Body of pancreas (tissue), 4 donors: ENCODE data around the gene GPX6. TPM values are rescaled to one million over a fixed set of nuclear protein-coding genes. Genes with fewer than 3 reads are reported as not detected.

Experiments
- ATAC-seq: fragments of 150-250 bp; one replicate; pipeline ENCODE4 v1.9.1; 2016
- DNase-seq, 4 donors: peaks; one replicate each; pipeline ENCODE4 v3.0.0-alpha.2; 2019
- H3K27ac ChIP-seq, 4 donors: fragments of 200-600 bp; sonication (generic); 1 replicate in 3 of 4; 2 replicates in 1 of 4; pipeline versions ENCODE4 v1.5.1 to v1.6.1; 2016 to 2019; ENCODE audit warnings: mild to moderate bottlenecking in 1 of 4, mixed read lengths in 1 of 4, moderate library complexity in 1 of 4
- H3K27me3 ChIP-seq, 2 donors: fragments of 200-600 bp; sonication (generic); one replicate each; pipeline ENCODE4 v1.6.0; 2016; ENCODE audit warnings: mild to moderate bottlenecking in 1 of 2
- H3K36me3 ChIP-seq, 2 donors: fragments of 200-600 bp; sonication (generic); replicated peaks in 1 of 2; 2 replicates each; pipeline ENCODE4 v1.5.1; 2016; ENCODE audit warnings: low read depth in 2 of 2; ENCODE audit not compliant: insufficient read depth in 1 of 2
- H3K4me1 ChIP-seq: fragments of 200-600 bp; sonication (generic); one replicate; pipeline ENCODE4 v1.6.0; 2016
- H3K4me3 ChIP-seq, 2 donors: fragments of 200-600 bp; sonication (generic); 1 replicate in 1 of 2; 2 replicates in 1 of 2; pipeline ENCODE4 v1.5.1; 2016 to 2019
- H3K9me3 ChIP-seq, 3 donors: fragments of 200-600 bp; sonication (generic); 1 replicate in 2 of 3; 2 replicates in 1 of 3; pipeline ENCODE4 v1.5.1; 2016
- POLR2A ChIP-seq, 3 donors: fragments of 450-650 bp; IDR thresholded peaks; one replicate each; pipeline ENCODE4 v1.6.1; 2016; ENCODE audit warnings: antibody characterized with exemption in 3 of 3, mild to moderate bottlenecking in 2 of 3
- WGBS, 2 donors: methylation state at CpG; one replicate each; pipeline ENCODE4 v1.1.5; 2017; 5-methylcytosine and 5-hydroxymethylcytosine counted together
- intact Hi-C: fragments of 100-400 bp; cut with DNase I; formaldehyde crosslinking; loops from one replicate; pipeline ENCODE4 v1.15.1; 2023
- total RNA-seq, 2 donors: library from RNA; depleted of rRNA; stranded (reverse); fragments of >200 nt; gene quantifications; one replicate each; pipeline ENCODE4 v1.1.0, GENCODE V29; 2016
- TF ChIP-seq, protein P1 (sequence below), 7 experiments: fragments of 450-650 bp in 4 of 7; fragments of 200-600 bp in 3 of 7; sonication (generic) in 3 of 7; IDR thresholded peaks; one replicate each; pipeline ENCODE4 v1.5.1; 2016 to 2019; ENCODE audit warnings: antibody characterized with exemption in 7 of 7

The GPX6 gene
- total RNA-seq, 2 donors from 2014 or later = not detected

- Histone ChIP-seq H3K9me3 (no peaks in the 10 kb centered on the region), H3K27ac (no peak overlapping the region), H3K4me3 (no peak overlapping the region), H3K27me3 (peaks cover 0 to 14% of the 10 kb centered on the region in 2 donors), H3K36me3 (no peaks in the 10 kb centered on the region), H3K4me1 (peaks cover 7% of the 10 kb centered on the region)
- ATAC-seq = no peak
- intact Hi-C loops = no loop called here
- no peak for TF ChIP-seq POLR2A (IDR thresholded peaks at IDR 0.05)
- TF ChIP-seq, protein P1, sequence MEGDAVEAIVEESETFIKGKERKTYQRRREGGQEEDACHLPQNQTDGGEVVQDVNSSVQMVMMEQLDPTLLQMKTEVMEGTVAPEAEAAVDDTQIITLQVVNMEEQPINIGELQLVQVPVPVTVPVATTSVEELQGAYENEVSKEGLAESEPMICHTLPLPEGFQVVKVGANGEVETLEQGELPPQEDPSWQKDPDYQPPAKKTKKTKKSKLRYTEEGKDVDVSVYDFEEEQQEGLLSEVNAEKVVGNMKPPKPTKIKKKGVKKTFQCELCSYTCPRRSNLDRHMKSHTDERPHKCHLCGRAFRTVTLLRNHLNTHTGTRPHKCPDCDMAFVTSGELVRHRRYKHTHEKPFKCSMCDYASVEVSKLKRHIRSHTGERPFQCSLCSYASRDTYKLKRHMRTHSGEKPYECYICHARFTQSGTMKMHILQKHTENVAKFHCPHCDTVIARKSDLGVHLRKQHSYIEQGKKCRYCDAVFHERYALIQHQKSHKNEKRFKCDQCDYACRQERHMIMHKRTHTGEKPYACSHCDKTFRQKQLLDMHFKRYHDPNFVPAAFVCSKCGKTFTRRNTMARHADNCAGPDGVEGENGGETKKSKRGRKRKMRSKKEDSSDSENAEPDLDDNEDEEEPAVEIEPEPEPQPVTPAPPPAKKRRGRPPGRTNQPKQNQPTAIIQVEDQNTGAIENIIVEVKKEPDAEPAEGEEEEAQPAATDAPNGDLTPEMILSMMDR (IDR thresholded peaks at IDR 0.05) = no peak
- no peak for DNase-seq
- 70 to 92% methylated on average over 1 of the region's 1 CpG for WGBS, 2 donors
Observed at GRCh38 chr6:28486533-28486932, 29.1 kb downstream of the GPX6 start.

- H3K4me1 ChIP-seq = peaks cover 7% of the 10 kb centered on the region
- no peak for DNase-seq
- no peaks in the 10 kb centered on the region for H3K9me3 ChIP-seq
- H3K4me3 ChIP-seq = no peak overlapping the region
- WGBS, 2 donors = 84 to 90% methylated on average over 3 of the region's 3 CpGs
- peaks cover 0 to 10% of the 10 kb centered on the region in 2 donors for H3K27me3 ChIP-seq
- no peak for ATAC-seq
- intact Hi-C loops = no loop called here
- H3K27ac ChIP-seq = no peak overlapping the region
- TF ChIP-seq, protein P1 (IDR thresholded peaks at IDR 0.05) = no peak
- TF ChIP-seq POLR2A (IDR thresholded peaks at IDR 0.05) = no peak
- H3K36me3 ChIP-seq = no peaks in the 10 kb centered on the region
Observed at GRCh38 chr6:28485482-28485881, 30.1 kb downstream of the GPX6 start.

- no peak for DNase-seq
Observed at GRCh38 chr6:28480253-28480932, 35.2 kb downstream of the GPX6 start.

GRCh38 chr6:28478518-28478917, 37.1 kb downstream of the GPX6 start:
- intact Hi-C loops = no loop called here
- no peak for DNase-seq

More at GRCh38 chr6:28480253-28480932, 35.2 kb downstream of the GPX6 start:
- Histone ChIP-seq H3K4me1 (no peaks in the 10 kb centered on the region), H3K27ac (no peak overlapping the region), H3K9me3 (no peaks in the 10 kb centered on the region), H3K27me3 (no peaks in the 10 kb centered on the region), H3K4me3 (no peak overlapping the region), H3K36me3 (no peaks in the 10 kb centered on the region)
- intact Hi-C loops = no loop called here
- ATAC-seq = no peak
- 40 to 43% methylated on average over 9 of the region's 9 CpGs for WGBS, 2 donors
- no peak for TF ChIP-seq POLR2A (IDR thresholded peaks at IDR 0.05)
- TF ChIP-seq, protein P1 (IDR thresholded peaks at IDR 0.05) = no peak

More at GRCh38 chr6:28478518-28478917, 37.1 kb downstream of the GPX6 start:
- no peak overlapping the region for H3K27ac ChIP-seq
- no peak for ATAC-seq
- WGBS, 2 donors = 30 to 39% methylated on average over 12 of the region's 12 CpGs
- no peaks in the 10 kb centered on the region for H3K36me3 ChIP-seq
- H3K4me1 ChIP-seq = no peaks in the 10 kb centered on the region
- H3K4me3 ChIP-seq = no peak overlapping the region
- no peaks in the 10 kb centered on the region for H3K27me3 ChIP-seq
- TF ChIP-seq POLR2A (IDR thresholded peaks at IDR 0.05) = no peak
- TF ChIP-seq, protein P1 (IDR thresholded peaks at IDR 0.05) = no peak
- no peaks in the 10 kb centered on the region for H3K9me3 ChIP-seq
